ENCODE measurements around the gene ARIH2. TPM values are rescaled to one million over a fixed set of nuclear protein-coding genes. Genes with fewer than 3 reads are reported as not detected.

Gene ARIH2
- total and polyA plus RNA-seq, 9 of the 15 experiments (the other 6 are each of a cell fraction or from before 2014, with no cell fraction given), result 27.0 to 120 (median 108) TPM

GRCh38 chr3:49009396-49009795 lies 90.8 kb downstream of the ARIH2 start (continued):
- TF ChIP-seq SAFB (IDR thresholded peaks at IDR 0.05; ENCODE audit: borderline replicate concordance, low read depth, low read length) (no peak), PRPF4 (IDR thresholded peaks at IDR 0.05; ENCODE audit: insufficient read depth, low read depth, low read length, poor library complexity, severe bottlenecking) (no peak), RBBP5 (IDR thresholded peaks at IDR 0.05; ENCODE audit: borderline replicate concordance, insufficient read depth, low read length, poor library complexity, severe bottlenecking) (no peak), NCOA4 (IDR thresholded peaks at IDR 0.05; ENCODE audit: partially characterized antibody) (no peak), CREBBP (IDR thresholded peaks at IDR 0.05; ENCODE audit: low read depth, low read length) (no peak), GTF2A2 (tag; IDR thresholded peaks at IDR 0.05) (no peak), ZNF143 (CRISPR knock-in tag; IDR thresholded peaks at IDR 0.05) (no peak), HNRNPUL1 (IDR thresholded peaks at IDR 0.05; ENCODE audit: low read length) (no peak)

DNA sequence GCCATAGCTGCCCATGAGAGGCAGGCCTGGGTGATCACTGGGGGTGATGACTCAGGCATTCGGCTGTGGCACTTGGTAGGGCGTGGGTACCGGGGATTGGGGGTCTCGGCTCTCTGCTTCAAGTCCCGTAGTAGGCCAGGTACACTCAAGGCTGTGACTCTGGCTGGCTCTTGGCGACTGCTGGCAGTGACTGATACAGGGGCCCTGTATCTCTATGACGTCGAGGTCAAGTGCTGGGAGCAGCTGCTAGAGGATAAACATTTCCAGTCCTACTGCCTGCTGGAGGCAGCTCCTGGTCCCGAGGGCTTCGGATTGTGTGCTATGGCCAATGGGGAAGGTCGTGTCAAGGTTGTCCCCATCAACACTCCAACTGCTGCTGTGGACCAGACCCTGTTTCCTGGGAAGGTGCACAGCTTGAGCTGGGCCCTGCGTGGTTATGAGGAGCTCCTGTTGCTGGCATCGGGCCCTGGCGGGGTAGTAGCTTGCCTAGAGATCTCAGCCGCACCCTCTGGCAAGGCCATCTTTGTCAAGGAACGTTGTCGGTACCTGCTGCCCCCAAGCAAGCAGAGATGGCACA lies 93.9 kb downstream of the ARIH2 start:
- no TSS peak for BruUV-seq (replicated peaks)
- peaks cover 54% of the 10 kb centered on the region for H3K79me2 ChIP-seq (ENCODE audit: control insufficient read depth, insufficient read depth, low read length)
- no peaks in the 10 kb centered on the region for H3K9me3 ChIP-seq (replicated peaks; ENCODE audit: control insufficient read depth, insufficient read depth, low read depth, low read length)
- peaks cover 8% of the 10 kb centered on the region for H3K9me1 ChIP-seq (ENCODE audit: control insufficient read depth, insufficient read depth, low read length)
- CTCF ChIA-PET (ENCODE audit: low intra/inter-chr PET ratio), result no interaction called here
- no peak for DNase-seq (ENCODE audit: extremely low read depth in 1 of 4, low spot score in 3 of 4)
- no peak overlapping the region for H2AFZ ChIP-seq (ENCODE audit: low read depth, low read length)
- TF ChIP-seq TARDBP (IDR thresholded peaks at IDR 0.05) (no peak), POLR2G (IDR thresholded peaks at IDR 0.05; ENCODE audit: low read depth, low read length) (peak; percentile 8), RBFOX2 (IDR thresholded peaks at IDR 0.05; ENCODE audit: low read depth, low read length) (peak; percentile 34; the same call in 1 of the 2 replicates), SNRNP70 (optimal IDR thresholded peaks at IDR 0.05; ENCODE audit: low read depth, low read length) (no peak)
- H4K20me1 ChIP-seq (replicated peaks; ENCODE audit: control insufficient read depth, insufficient read depth, low read length), result peaks cover 25% of the 10 kb centered on the region
- POLR2A ChIA-PET, result interaction anchor here (0.6 to 1.5 kb wide), 4 partner anchors 10 to 82 kb away, joined by 3 to 7 read pairs (median 4); partner anchors contain the start of genes NDUFAF3 and QRICH1
- peak overlapping the region in 1 of 2 experiments; percentile 26; a peak in 1 of 4 replicates for H3K9ac ChIP-seq (ENCODE audit: insufficient read depth in 1 of 2, low read depth in 2 of 2, low read length in 2 of 2)
- peaks cover 10 to 34% of the 10 kb centered on the region in 2 experiments; a peak in 4 of 5 replicates for H3K4me1 ChIP-seq (replicated peaks in 1 of 2; ENCODE audit: control insufficient read depth in 2 of 2, insufficient read depth in 2 of 2, low read length in 2 of 2)
- ATAC-seq, result no peak
- FAIRE-seq, result no peak
- no peak overlapping the region for H3K27ac ChIP-seq (ENCODE audit: extremely low read depth, low read depth, low read length)
- no peak overlapping the region for H3K4me2 ChIP-seq (ENCODE audit: insufficient read depth, low read length)
- intact Hi-C loops (cut with micrococcal nuclease), result no loop called here
- peaks cover 59% of the 10 kb centered on the region; the same call in 2 of the 3 replicates for H3K36me3 ChIP-seq (ENCODE audit: control insufficient read depth, insufficient read depth, low read length)
- 80% methylated on average over 14 of the region's 17 CpGs for WGBS (ENCODE audit: insufficient coverage, low coverage, missing lambda C conversion rate)
- in situ Hi-C loops (cut with MboI), result no loop called here
- no peaks in the 10 kb centered on the region for H3K27me3 ChIP-seq (ENCODE audit: control insufficient read depth in 2 of 2, insufficient read depth in 2 of 2, low read length in 2 of 2)
- no peak overlapping the region for H3K4me3 ChIP-seq
